Left lung (tissue), 10 donors: ENCODE measurements around the gene CNTN5. TPM values are rescaled to one million over a fixed set of nuclear protein-coding genes. Genes with fewer than 3 reads are reported as not detected.

Experiments
- ATAC-seq: fragments of 200-7000 bp; cut with Tn5 transposase; one replicate; pipeline ENCODE4 v1.9.1; 2020; ENCODE audit warnings: moderate library complexity
- DNase-seq, 4 donors: peaks; one replicate each; pipeline ENCODE4 v3.0.0-alpha.2; 2013 to 2020
- H3K27ac ChIP-seq, 2 donors: fragments of 200-600 bp; sonication (generic) in 1 of 2; one replicate each; pipeline versions ENCODE4 v1.5.0 to v1.8.0; 2020 to 2021
- H3K27me3 ChIP-seq, 2 donors: fragments of 200-600 bp; sonication (generic) in 1 of 2; one replicate each; pipeline versions ENCODE4 v1.5.0 to v1.8.0; 2020 to 2021
- H3K36me3 ChIP-seq, 2 donors: fragments of 200-600 bp; sonication (generic) in 1 of 2; one replicate each; pipeline versions ENCODE4 v1.5.0 to v1.8.0; 2020 to 2021
- H3K4me1 ChIP-seq, 2 donors: fragments of 200-600 bp; one replicate each; pipeline ENCODE4 v1.8.0; 2021
- H3K4me3 ChIP-seq, 2 donors: fragments of 200-600 bp; sonication (generic) in 1 of 2; one replicate each; pipeline versions ENCODE4 v1.5.0 to v1.8.0; 2020 to 2021; ENCODE audit warnings: mild to moderate bottlenecking in 1 of 2
- H3K9me3 ChIP-seq, 2 donors: fragments of 200-600 bp; sonication (generic) in 1 of 2; one replicate each; pipeline versions ENCODE4 v1.5.0 to v1.8.0; 2020 to 2021
- intact Hi-C, 2 donors: fragments of 100-400 bp; cut with DNase I; formaldehyde crosslinking; loops; one replicate each; pipeline versions ENCODE4 v1.11.2 to v1.14.2; 2022
- polyA plus RNA-seq, 6 donors: library from polyadenylated mRNA; unstranded; fragments of 120-200 nt; gene quantifications; one replicate each; pipeline ENCODE4 v1.2.1, GENCODE V29; 2013; ENCODE audit not compliant: insufficient read length in 6 of 6
- total RNA-seq, 2 donors: library from RNA; stranded (reverse); fragmentation: NEBNext Ultra II Directional; extraction: Animal tissue kit (Norgen Biotek cat#: 25700); gene quantifications; one replicate each; pipeline ENCODE4 v1.2.1, GENCODE V29; 2021
- TF ChIP-seq, protein P1 (sequence below), 2 donors: fragments of 200-600 bp; sonication (generic) in 1 of 2; IDR thresholded peaks; one replicate each; pipeline versions ENCODE4 v1.5.0 to v1.8.0; 2021; ENCODE audit warnings: antibody characterized with exemption in 2 of 2
- donor health status: DM: no; HTN: yes; CAD: no.
- donor health status: DM: no; HTN: no; CAD: no.

CNTN5 gene
- total and polyA plus RNA-seq, 8 donors = 0.08 to 0.34 (median 0.24) TPM; not detected in 1

DNA sequence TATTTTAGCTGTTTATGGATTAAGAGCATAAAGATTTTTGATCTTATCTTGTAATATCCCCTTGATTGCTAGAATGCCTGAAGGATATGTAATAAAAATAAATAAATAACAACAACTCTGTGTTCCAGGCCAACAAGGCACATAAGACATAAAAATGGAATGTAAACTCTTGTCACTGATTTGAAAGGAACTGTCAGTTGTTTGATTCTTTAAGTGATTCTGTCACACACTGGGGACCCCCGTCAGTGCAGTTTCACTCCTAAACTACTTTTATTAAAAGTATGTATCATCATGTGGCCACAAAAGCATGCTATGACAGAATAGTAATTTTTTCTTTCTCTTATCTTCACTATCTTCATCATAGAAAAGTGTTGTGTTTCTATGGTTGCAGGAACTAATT is 572.4 kb downstream of the CNTN5 start:
- intact Hi-C loops = no loop called here

DNA sequence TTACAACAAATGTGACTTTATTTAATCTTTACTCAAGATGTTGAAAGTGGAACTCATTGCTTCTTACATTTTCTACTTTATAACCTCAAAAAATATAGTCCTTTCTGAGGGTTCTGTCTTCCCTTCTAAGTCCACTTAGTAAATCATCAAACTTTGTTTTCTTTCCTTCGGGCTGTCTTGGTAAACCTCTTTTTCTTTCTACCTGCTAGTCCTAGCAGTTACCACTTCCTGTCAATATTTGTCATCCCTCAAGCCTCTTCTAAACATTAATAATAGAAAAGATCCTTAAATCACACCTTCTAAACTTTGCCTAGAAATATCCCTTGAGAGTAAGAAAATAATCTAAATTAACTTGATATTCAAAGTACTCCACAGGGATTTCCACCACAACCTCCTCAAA is 580.4 kb downstream of the CNTN5 start:
- intact Hi-C loops = no loop called here
- no peaks in the 10 kb centered on the region for H3K36me3 ChIP-seq

More for the DNA sequence above, 572.4 kb downstream of the CNTN5 start:
- ATAC-seq (no peak), DNase-seq (no peak)
- no peak overlapping the region for H3K27ac ChIP-seq
- TF ChIP-seq, protein P1, sequence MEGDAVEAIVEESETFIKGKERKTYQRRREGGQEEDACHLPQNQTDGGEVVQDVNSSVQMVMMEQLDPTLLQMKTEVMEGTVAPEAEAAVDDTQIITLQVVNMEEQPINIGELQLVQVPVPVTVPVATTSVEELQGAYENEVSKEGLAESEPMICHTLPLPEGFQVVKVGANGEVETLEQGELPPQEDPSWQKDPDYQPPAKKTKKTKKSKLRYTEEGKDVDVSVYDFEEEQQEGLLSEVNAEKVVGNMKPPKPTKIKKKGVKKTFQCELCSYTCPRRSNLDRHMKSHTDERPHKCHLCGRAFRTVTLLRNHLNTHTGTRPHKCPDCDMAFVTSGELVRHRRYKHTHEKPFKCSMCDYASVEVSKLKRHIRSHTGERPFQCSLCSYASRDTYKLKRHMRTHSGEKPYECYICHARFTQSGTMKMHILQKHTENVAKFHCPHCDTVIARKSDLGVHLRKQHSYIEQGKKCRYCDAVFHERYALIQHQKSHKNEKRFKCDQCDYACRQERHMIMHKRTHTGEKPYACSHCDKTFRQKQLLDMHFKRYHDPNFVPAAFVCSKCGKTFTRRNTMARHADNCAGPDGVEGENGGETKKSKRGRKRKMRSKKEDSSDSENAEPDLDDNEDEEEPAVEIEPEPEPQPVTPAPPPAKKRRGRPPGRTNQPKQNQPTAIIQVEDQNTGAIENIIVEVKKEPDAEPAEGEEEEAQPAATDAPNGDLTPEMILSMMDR (IDR thresholded peaks at IDR 0.05) = no peak
- H3K4me3 ChIP-seq = no peak overlapping the region
- no peaks in the 10 kb centered on the region for H3K4me1 ChIP-seq
- H3K36me3 ChIP-seq = no peaks in the 10 kb centered on the region
- peaks cover 0 to 4% of the 10 kb centered on the region in 2 donors for H3K9me3 ChIP-seq
- no peaks in the 10 kb centered on the region for H3K27me3 ChIP-seq

DNA sequence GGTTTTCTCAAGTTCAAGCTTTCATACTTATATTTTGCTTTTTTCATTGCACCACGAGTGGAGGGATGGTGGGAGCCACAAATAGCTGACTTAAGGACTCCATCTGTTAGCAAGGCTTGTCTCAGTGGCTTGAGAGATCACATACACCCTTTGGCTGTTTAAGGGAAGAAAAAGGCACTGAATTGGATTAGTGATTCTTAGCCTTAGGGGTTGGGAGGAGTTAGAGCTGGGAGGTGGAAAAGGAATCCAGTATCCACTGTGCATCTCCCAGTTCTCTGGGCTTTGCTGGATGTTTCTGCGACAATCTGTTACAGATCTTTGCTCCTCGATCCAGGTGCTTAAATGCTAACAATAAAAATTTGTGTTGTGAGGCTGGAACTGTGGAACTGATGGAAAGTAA is 593.6 kb downstream of the CNTN5 start:
- ATAC-seq = no peak
- intact Hi-C loops = no loop called here

More for the DNA sequence above, 580.4 kb downstream of the CNTN5 start:
- Histone ChIP-seq H3K4me1 (no peaks in the 10 kb centered on the region), H3K9me3 (peaks cover 0 to 4% of the 10 kb centered on the region in 2 donors), H3K27me3 (no peaks in the 10 kb centered on the region), H3K4me3 (no peak overlapping the region), H3K27ac (no peak overlapping the region)
- DNase-seq (no peak), ATAC-seq (no peak)
- TF ChIP-seq, protein P1 (IDR thresholded peaks at IDR 0.05) = no peak

DNA sequence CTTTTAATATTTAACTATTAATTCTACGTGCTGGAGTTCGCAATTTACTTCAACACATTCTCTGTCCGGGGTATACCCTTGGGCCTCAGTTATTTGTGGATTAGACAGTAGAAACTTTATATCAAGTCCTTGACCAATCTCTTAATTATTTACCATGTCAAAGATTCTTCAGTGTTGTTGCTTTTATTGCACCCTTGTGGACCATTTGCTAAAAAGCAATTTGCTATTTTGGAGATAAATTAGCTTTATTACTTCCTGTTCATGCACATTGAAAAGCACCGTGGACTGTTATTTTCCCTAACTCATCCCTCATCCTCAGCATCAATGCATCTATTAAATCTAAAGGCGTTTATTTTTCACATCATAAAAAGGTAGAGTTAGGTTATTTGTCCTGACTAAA is 609.9 kb downstream of the CNTN5 start:
- TF ChIP-seq, protein P1 (IDR thresholded peaks at IDR 0.05) = no peak

More for the DNA sequence above, 593.6 kb downstream of the CNTN5 start:
- DNase-seq = no peak
- Histone ChIP-seq H3K4me3 (no peak overlapping the region), H3K9me3 (no peaks in the 10 kb centered on the region), H3K27me3 (no peaks in the 10 kb centered on the region), H3K4me1 (no peaks in the 10 kb centered on the region), H3K27ac (no peak overlapping the region), H3K36me3 (no peaks in the 10 kb centered on the region)
- TF ChIP-seq, protein P1 (IDR thresholded peaks at IDR 0.05) = no peak

DNA sequence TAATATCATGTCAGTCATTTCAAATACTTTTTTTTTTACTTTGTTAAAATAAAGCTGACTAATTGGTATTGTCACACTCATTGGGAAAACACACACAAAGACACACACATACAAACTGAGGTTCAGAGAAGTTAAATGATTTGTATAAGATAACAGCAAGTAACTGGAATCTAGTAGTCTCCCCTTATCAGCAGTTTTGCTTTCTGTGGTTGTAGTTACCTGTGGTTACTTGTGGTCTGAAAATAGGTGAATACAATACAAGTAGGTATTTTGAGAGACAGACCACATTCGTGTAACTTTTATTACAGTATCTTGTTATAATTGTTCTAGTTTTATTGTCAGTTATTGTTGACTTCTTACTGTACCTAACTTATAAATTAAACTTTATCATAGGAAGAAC is 610.9 kb downstream of the CNTN5 start:
- DNase-seq (no peak), ATAC-seq (no peak)
- intact Hi-C loops = no loop called here
- Histone ChIP-seq H3K27ac (no peak overlapping the region), H3K36me3 (no peaks in the 10 kb centered on the region), H3K4me3 (no peak overlapping the region), H3K4me1 (no peaks in the 10 kb centered on the region), H3K9me3 (no peaks in the 10 kb centered on the region), H3K27me3 (no peaks in the 10 kb centered on the region)
- TF ChIP-seq, protein P1 (IDR thresholded peaks at IDR 0.05) = no peak

More for the DNA sequence above, 609.9 kb downstream of the CNTN5 start:
- intact Hi-C loops = no loop called here
- no peak for ATAC-seq
- DNase-seq = no peak
- H3K27me3 ChIP-seq = no peaks in the 10 kb centered on the region
- no peaks in the 10 kb centered on the region for H3K36me3 ChIP-seq
- no peak overlapping the region for H3K4me3 ChIP-seq
- H3K4me1 ChIP-seq = no peaks in the 10 kb centered on the region
- H3K9me3 ChIP-seq = no peaks in the 10 kb centered on the region
- no peak overlapping the region for H3K27ac ChIP-seq
